ENCODE measurements around the gene INPPL1. TPM values are rescaled to one million over a fixed set of nuclear protein-coding genes. Genes with fewer than 3 reads are reported as not detected.

Gene INPPL1
- total and polyA plus RNA-seq, 2 of the 13 experiments (the other 11 are each of a cell fraction or from before 2014, with no cell fraction given) = 29.1 to 66.9 TPM

- H3K4me1 ChIP-seq (ENCODE audit: insufficient read depth, low read length) = peaks cover 17% of the 10 kb centered on the region
- no peak overlapping the region for H2AFZ ChIP-seq (ENCODE audit: low read length)
- FAIRE-seq (no peak), DNase-seq (ENCODE audit: low spot score) (no peak), ATAC-seq (no peak)
- no peaks in the 10 kb centered on the region for H4K20me1 ChIP-seq (ENCODE audit: insufficient read depth, low read length)
- WGBS (ENCODE audit: low lambda C conversion rate) = 57% methylated on average over 20 of the region's 20 CpGs
- H3K9me3 ChIP-seq (ENCODE audit: low read length) = no peaks in the 10 kb centered on the region
- intact Hi-C loops (cut with micrococcal nuclease; ENCODE audit: unreplicated experiment) = no loop called here
- H3K9ac ChIP-seq (ENCODE audit: insufficient read depth, low read depth, low read length) = no peak overlapping the region
- peaks cover 11 to 56% of the 10 kb centered on the region in 2 experiments for H3K27me3 ChIP-seq (ENCODE audit: control insufficient read depth in 1 of 2, insufficient read depth in 2 of 2, low read length in 2 of 2)
- no peak overlapping the region for H3K4me3 ChIP-seq (replicated peaks in 1 of 3; ENCODE audit: insufficient read depth in 1 of 3, low read depth in 2 of 3, low read length in 3 of 3)
- CTCF ChIA-PET (ENCODE audit: low intra/inter-chr PET ratio, low total read pairs) = no interaction called here
- H3K4me2 ChIP-seq (ENCODE audit: low read depth, low read length) = no peak overlapping the region
- no TSS peak for BruUV-seq (replicated peaks)
- peaks cover 0 to under 1% of the 10 kb centered on the region in 2 experiments; a peak in 1 of 5 replicates for H3K36me3 ChIP-seq (replicated peaks in 1 of 2; ENCODE audit: control insufficient read depth in 1 of 2, insufficient read depth in 2 of 2, low read length in 2 of 2)
- H3K27ac ChIP-seq (ENCODE audit: extremely low read length, insufficient read depth, low read length) = no peak overlapping the region
- H3K79me2 ChIP-seq (ENCODE audit: insufficient read depth, low read length) = no peaks in the 10 kb centered on the region
- in situ Hi-C loops (cut with HindIII; ENCODE audit: extremely low pct_ligation_motif_present, low pct_unique_long_range_greater_than_20kb) = no loop called here
- POLR2A ChIA-PET = no interaction called here
- TF ChIP-seq TFAP4 (IDR thresholded peaks at IDR 0.05; ENCODE audit: borderline replicate concordance, low read depth) (no peak), SOX5 (CRISPR knock-in tag; IDR thresholded peaks at IDR 0.05; ENCODE audit: borderline replicate concordance) (no peak), SMARCE1 (IDR thresholded peaks at IDR 0.05; ENCODE audit: borderline replicate concordance) (no peak), ATAD3A (CRISPR knock-in tag; IDR thresholded peaks at IDR 0.05) (no peak), ZNF530 (CRISPR knock-in tag; IDR thresholded peaks at IDR 0.05; ENCODE audit: low read depth) (no peak), DMTF1 (CRISPR knock-in tag; IDR thresholded peaks at IDR 0.05) (no peak), NCOA1 (CRISPR knock-in tag; IDR thresholded peaks at IDR 0.05) (no peak), ZNF737 (CRISPR knock-in tag; IDR thresholded peaks at IDR 0.05; ENCODE audit: borderline replicate concordance) (no peak), ZBTB34 (CRISPR knock-in tag; IDR thresholded peaks at IDR 0.05) (no peak), TCF7L2 (IDR thresholded peaks at IDR 0.05; ENCODE audit: low read depth, low read length) (no peak), KIAA2018 (CRISPR knock-in tag; IDR thresholded peaks at IDR 0.05; ENCODE audit: borderline replicate concordance) (no peak), ARID2 (CRISPR knock-in tag; IDR thresholded peaks at IDR 0.05; ENCODE audit: borderline replicate concordance) (no peak), NKX3-1 (CRISPR knock-in tag; IDR thresholded peaks at IDR 0.05) (no peak)
Observed at GRCh38 chr11:72241291-72241781, 16.8 kb downstream of the INPPL1 start.
